ENCODE data around the gene GCK.
"Not testable (repeated sequence)": the region's sequence is repeated elsewhere in the genome, so short reads cannot be mapped to it uniquely, and the experiment has no call there.

Gene GCK

DNA sequence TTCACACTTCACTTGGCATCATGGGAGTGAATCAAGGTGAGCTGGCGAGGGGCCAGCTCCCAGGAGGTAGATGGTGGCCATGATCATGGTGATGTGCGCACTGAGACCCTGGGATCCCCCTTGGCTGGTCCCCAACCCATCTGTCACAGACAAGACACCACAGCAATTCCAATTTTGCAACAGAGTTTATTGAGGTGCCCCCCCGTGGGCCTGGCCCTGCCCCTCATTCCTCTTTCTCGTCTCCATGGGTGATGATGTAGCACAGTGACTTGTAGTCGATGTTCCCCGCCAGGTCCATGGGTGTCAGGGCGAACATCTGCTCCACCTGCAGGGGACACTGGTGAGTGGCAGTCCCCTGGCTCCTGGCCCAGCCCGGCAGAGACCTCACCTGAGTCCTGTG, 50.5 kb downstream of the GCK start:
- no peak for DNase-seq

DNA sequence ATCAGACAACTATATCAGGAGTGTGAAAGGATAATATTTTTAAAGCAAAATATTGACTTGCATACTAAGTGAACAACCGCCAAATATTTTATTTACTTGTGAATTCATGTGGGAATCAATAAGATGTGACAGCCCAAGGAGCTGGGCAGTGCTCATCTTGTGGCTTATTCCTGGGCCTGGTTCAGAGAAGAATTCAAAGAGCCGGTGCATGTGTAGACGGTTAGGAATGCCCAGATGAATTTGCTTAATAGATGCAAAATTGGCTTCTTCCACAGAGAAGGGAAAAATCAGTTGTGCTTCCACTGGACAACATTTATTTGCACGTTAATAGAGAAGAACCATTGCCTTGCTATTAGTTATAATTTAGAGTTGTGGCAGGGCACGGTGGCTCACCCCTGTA, 52.5 kb downstream of the GCK start:
- DNase-seq: no peak

DNA sequence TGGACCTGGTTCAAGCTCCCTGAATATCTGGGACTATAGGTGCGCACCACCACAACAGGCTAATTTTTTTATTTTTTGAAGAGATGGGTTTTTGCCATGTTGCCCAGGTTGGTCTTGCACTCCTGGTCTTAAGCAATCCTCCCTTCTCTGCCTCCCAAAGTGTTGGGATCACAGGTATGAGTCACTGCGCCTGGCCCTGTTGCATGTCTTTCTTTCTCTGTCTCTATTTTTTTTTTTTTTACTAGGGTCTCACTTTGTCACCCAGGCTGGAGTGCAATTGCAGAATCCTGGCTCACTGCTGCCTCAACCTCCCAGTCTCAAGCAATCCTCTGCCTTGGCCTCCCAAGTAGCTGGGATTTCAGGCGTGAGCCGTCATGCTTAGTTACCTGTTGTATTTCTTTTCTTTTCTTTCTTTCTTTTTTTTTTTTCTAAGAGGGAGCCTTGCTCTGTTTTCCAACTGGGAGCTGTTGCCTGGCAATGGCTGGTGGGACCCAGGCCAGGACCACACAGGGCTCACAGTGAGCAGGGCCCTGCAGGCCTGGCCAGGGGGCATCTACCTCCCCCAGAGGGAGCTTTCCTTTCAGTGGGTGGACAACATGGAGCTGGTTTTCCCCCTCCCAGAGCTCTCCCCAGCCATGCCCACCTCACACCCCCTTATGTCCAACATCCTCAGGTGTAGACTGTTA, 54.2 kb downstream of the GCK start:
- DNase-seq: no peak

DNA sequence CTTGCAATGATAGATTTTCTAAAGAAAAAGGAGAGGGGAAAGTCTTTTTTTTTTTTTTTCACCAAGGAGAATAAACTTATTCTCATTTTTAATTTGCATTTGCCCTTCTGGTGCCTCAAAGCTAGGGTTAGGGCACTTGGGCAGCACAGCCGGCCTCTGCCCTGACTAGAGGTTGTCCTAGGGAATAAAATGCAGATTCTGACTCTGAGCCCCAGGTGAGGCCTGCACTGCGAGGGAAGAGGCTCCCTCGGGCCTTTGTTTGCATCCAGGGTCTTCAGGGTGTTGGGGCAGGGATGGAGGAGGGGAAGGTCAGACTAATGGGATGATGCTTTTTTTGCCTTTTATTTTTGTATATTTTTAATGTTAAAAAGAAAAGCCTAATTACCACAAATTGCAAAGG, 55.9 kb downstream of the GCK start:
- DNase-seq: no peak

DNA sequence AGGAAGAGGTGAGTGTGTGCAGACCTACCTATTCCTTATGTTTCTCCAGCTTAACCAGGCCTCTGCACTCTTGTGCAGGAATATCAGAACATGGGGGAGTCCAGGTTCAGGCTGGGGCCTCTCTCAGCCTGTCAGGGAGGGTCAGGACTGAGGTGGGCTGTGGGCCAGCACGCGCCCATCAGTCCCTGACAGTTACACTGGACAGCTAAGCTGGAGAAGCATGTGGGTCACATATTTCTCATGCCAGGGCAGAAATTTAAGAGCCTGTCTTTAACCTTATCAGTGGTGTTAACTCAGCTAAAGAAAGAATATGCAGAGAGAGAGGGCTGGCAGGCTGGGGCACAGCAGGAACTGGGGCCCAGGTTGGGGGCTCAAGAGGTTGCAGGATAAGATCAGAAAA, 57.2 kb downstream of the GCK start:
- DNase-seq: no peak

DNA sequence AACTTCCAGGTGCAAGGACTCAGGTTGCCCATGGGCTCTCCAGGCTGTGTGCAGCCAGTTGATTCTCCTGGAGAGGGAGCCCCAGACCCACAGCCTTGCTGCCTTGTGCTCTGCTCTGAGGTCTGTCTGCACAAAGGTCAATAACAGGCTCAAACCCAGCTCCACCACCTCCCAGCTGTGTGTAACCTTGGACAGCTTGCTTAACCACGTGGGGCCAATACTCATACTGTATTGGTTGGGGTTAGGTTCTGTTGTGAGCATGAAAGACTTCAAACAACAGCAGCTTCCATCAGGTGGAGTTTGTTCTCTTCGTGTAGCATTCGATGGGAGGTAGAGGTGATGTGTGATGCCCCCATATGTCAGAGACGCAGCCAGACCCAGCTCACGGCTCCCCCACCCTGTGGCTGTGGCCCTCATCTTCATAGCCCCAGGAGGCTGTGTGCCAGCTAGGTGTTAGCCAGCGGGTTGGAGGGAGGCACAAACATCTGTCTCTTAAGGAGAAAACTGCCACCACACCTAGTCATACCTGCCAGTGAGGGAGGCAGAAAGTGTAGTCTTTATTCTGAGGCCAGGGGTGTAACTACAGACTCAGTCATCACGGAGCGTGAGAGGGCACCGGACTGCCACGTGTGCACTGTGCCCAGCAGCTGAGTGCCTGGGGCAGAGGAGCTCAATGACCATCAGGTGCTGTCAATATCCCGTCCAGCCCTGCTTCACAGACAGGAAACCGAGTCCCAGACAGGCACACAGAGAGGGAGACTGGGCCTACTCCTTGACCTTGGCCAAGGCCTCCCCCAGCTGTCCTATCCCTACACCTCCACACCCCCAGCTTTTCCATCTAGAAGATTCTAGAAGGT, 57.8 kb downstream of the GCK start:
- DNase-seq: no peak

DNA sequence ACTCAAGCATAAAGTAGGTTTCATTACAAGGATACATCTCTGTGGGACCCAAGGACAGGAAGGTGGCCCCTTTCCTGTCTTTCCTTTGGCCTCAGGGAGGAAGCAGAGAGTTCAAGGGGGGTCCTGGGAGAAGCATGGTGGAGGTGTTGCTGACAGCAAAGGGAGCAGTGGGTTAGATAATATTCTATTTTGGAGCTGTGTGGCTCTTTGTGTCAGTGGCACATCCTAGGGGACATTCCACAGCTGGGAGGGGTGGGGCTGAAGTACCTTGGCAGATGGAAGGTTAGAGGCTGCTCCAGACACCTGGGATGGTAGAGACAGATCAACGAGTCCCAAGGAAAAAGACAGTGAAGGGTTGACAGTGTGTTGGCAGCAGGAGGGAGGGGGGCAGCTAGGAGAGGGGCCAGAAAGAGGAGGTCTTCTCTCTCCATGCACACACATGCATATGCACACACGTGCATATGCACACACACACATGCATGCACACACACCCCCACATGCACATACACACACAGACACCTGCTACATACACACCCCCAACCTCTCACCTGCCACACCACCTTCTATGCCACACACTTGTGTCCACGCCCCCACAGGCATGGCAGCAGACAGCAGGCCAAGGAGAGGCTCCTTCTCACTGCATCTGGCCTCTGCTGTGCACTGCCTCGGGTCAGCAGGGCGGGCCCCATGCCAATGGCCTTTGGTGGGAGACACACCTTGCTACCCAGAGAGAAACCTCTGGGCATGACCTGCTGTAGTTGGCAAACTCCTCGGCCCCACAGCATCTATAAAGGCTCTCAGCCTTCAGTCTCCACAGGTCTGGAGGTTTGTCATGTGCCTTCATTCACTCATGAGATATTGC, 60.3 kb downstream of the GCK start:
- DNase-seq: no peak

DNA sequence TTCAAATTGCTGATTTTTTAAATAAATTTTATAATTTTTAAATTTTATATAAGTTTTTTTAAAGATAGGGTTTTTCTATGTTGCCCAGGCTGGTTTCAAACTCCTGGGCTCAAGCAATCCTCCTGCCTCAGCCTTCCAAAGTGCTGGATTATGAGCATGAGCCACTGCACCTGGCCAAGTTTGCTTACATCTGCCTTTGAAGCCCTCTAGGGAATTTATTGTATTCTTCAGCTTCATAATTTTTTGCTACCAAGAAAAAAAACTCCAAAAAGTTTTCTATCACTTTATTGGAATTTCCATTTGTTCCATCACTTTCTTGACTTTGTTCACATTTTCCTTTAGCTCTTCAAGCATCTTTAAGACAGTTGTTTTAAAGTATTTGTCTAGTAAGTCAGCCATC, 62.1 kb downstream of the GCK start:
- no peak for DNase-seq

DNA sequence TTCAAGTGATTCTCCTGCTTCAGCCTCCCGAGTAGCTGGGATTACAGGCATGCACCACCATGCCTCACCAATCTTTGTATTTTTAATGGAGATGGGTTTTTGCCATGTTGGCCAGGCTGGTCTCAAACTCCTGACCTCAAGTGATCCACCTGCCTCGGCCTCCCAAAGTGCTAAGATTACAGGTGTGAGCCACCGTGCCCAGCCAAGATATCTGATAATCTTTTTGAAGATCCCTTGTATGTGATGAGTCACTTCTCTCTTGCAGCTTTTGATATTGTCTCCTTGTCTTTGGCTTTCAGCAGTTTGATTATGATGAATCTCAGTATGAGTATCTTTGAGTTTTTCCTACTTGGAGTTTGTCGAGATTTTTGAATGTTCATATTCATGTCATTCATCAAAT, 62.7 kb downstream of the GCK start:
- DNase-seq: not testable (repeated sequence)

DNA sequence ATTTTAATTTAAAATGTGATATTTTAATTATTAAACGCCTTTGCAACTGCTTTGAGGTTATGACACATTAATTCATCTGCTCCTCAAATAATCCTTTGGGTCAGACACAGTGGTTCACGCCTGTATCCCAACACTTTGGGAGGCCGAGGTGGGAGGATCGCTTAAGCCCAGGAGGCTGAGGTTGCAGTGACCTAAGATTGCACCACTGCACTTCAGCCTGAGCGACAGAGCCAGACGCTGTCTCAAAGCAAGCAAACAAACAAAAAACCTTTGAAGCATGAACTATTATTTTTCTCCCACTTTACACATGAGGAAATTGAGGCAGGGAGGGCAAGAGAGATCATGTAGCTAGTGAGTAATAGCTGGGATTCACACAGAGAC, 64.4 kb downstream of the GCK start:
- DNase-seq: no peak

DNA sequence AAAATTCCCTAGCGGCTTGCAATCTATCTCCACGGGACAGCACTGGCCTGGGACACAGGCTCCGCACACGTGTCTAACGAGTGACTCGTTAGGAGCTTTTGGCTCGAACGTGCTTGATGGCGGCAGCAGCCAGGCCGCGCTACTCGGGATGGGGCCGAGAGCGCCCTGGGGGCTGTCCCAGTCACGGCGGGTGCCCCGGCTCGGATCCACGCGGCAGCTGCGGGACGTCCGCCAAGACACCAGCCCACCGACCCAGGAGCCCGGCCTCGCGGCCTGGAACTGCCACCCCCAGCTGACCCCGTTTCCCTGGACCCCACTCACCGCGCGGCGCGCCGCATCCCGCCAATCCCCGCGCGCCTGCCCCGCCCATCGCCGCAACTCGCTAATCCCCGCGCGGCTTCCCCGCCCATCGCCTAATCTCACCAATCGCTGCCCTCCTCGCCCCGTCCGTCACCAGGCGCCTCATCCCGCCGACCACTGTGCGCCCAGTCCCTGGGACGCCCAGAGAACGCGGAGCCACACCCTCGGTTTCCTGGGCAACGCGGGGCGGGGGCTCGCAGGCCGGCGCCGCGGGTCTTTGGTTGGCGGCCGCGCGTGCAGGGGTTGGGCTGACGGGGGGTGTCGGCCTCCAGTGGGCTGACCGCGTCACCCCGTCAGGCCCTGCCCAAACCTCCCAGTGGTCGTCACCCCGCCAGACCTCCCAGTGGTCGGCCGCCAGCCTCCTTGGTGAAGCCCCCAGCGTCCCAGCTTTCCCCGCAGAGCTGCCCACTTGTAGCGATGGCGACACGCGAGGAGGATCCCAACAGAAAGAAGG, 65.8 kb downstream of the GCK start, which contains the start of gene POLD2:
POLD2 (minus strand) TSS at position 359 of the 814 bp plus-strand sequence. CDS start 1,495 bp downstream, outside the sequence.
- peak; percentile 96 for DNase-seq

DNA sequence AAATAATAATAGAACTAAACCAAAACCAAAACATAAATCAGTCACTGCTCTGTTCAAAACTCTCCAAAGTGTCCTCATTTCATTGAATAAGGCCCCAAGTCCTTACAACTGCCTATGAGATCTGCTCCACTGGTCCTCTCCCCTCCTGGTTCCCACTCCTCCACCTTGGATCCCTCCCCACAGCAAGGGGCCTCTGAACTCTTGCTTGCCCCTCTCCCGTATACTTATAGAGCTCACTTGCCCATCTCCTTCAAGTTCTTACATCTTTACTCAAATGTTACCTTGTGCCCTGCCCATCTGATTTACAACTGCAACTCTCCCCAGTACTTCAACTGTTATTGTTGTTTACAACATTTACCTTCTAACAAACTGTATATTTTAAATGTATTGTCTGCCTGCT, 66.7 kb downstream of the GCK start:
- DNase-seq: no peak

DNA sequence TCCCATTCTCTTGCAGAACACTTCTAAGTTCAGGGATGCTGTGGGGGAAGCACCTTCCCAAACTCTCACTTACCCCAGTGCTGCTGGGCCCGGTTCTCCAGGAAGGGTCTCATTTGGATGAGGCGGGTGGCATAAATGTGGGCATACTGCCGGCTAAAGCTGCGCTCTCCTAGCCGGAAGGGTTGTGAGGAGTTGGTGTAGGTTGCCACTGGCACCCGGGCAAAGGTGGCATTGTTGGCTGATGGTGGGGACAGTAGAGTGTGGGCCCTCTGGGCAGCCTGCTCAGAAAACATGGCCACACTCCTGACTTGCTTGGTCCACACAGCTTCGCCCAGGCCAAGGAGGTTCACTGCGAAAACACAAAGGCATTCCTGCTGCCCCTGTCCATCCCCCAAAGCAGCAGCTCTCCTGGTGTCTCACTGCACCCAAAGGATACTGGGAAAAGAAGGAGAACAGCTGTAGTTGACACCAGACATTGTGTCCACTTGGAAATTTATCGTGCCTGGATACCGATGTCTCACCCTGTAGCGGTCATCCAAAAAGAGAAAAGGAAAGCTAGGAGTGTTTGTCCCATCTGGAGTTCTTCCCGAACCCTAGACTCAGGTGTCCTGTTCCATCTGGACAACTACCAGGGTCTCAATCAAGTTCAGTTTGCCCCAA, 67.3 kb downstream of the GCK start:
- no peak for DNase-seq

DNA sequence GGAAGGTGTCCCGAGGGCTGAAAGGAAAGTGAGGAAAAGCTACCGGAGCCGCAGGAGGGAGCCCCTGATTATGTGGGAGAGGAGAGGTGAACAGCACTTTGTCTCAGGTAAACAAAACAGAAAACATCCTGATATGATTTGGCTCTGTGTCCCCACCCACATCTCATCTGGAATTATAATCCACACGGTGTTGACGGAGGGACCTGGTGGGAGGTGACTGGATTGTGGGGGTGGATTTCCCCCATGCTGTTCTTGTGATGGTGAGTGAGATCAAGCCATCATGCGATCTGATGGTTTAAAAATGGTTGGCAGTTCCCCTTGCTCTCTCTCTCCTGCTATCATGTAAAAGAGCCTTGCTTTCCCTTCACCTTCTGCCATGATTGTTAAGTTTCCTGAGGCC, 68.8 kb downstream of the GCK start:
- DNase-seq: no peak

DNA sequence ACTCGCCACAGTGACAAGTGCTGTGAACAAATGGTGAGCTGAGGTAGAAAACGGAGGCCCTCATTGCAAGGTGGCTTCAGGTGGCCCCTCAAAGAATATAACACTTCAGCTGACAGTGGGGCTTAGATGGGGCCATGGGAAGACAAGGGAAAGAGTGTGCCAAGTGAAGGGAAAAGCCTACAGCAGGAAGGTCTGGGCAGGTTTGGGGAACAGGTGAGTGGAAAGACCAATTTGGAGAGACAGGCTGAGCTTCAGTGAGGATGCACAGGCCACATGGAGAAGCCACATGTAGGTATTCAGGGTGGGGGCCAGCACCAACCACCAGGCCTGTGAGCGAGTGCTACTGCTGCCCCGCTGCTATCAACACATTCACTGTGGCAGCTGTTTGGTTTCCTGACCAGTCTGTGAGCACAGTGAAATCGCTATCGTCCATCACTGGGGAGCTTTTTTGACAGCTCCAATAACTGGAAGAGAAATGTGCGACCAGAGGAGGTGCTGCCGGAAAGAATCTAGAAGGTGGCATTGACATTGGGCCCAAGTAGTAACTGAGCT, 69.3 kb downstream of the GCK start:
- DNase-seq: no peak

DNA sequence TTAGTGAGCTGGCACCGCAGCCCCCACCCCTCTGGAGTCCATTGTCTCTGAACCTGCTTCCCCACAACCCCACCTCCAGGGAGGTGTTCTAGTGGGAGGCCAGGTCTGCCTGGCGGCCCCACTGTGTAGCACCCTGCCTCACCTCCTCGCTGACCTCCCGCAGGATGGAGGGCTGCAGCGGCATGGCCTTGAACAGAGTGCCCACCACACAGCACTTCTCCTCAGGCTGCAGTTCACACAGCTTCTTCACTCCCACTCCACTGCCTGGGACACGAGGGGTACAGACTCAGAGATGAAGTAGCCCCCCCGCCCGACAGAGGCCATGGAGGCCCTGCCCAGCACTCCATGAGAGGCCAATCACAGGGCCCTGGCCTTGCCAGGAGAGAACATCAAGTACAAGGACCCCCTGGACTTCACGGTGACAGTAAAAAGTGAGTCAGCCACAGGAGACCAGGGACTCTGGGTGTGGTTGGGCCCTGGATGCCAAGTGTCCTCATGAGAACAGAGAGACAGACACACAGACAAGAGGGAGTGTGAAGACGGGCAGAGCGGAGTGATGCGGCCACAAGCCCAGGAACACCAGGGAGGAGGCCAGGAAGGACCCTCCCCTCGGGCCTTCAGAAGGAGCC, 71.3 kb downstream of the GCK start:
- no peak for DNase-seq

DNA sequence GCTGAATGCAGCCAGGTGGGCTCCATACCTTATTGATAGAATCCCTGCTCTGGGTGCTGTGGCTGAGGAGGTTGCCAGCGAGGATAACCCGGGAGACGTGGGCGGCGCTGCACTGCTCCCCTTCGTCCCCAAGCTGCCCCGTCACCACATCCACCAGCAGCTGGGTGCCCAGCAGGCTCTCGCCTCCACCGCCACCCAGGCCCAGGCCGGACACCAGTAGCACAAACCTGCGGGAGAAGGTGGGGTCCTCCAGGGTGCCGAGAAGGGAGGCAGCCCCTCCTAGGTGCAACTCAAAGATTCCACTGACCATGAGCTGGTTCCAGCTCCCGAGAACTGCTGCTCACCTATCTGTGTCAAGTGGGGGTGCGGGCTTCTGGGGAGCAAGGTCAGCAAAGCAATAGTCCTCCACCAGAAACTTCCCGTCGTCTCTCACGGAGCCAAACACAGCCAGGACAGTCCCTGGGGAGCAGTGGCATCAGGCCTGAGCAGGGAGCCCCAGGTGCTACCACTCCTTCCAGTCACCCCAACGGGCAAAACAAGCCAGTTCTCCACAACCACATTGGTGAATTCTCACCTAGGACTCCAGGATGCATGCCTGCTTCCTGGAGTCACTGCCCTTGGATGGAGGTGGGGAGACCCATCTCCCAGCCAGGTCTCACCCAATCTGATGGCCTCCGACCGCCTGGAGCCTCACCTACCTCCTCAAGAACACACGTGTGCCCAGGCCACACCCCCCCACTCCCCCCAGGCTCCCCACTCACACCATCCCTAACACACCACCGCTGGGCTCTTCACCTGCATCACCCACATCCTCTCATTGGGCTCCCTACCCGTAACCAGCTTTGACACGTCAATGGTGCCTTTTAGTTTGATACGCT, 72.2 kb downstream of the GCK start:
- DNase-seq: no peak

DNA sequence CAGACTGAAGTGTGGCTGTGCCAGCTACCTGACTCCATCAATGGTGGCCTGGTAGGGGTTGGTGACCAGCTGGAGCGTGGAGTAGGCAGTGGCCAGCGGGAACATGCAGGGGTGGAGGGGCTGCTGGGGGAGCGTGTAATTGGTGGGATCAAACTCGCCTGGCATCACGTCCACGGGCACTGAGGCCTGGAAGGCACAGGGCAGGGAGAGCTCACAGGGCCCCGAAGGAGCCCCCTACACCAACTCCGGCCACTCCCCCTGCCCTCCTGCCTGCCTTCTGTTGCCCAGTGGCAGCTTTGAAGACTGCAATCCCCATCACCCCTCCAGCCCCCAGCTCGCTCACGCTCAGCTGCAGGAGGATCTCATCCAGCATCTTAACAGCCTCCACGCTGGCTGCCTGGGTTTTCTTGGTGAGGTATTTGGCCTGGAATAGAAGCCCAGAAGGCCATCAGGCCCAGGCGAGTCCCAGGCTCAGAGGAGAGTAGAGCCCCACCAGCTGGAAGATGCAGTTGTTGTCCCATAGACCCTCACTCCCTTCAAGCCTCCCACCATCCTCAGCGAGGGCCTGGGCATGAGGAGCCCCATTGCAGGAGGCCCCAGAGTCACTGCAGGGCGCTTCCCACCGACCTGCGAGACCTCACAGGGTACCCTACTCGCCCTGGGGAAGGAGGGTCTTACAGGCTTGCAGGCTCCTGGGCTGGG, 73.0 kb downstream of the GCK start:
- DNase-seq: no peak

DNA sequence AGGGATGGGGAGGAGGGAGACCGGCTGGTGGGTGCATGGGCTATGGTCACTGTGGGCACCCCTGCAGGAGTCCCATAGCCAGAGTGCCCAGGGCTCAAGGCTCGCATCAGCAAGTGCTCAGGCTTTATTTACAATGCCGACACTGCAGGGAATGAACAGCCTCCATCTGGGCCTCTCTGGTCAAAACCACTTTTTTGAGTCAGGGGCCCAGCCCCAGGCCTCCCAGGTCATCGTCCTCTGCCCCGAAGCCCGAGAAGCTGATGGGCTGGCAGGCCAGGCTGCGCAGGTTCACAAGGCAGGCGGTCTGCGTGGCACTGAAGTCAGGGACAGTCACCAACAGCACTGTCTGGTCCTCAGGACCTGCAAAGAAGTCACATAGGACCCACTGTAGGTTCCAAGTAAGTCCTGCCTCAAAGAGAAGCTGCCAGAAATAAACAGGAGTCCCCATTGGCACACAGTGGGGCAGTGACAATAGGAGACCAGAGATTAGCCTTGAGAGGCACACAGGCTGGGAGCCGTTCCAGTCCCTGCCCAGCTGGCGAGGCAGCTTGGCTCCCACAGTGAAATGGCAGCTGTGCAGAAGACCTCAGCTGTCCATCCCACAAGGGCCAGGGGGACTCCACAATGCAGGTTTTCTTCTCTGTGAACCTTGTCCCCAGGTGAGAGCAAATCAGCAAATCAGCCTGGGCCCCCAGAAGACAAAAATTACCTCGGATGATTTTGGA, 74.5 kb downstream of the GCK start:
- no peak for DNase-seq

Measured in activated CD4-positive, alpha-beta T cell treated with anti-CD3 and anti-CD28 coated beads, Interleukin-2, amount 50 U/mL, for 1 hour (primary cell).